Activated CD4-positive, alpha-beta T cell treated with anti-CD3 and anti-CD28 coated beads, Interleukin-2, amount 50 U/mL, for 24 hours (primary cell): Measurements from ENCODE around the gene PIF1.
A peak's percentile ranks its signal among the peaks of the same experiment; 100 is the strongest.
"Not testable (repeated sequence)": the region's sequence is repeated elsewhere in the genome, so short reads cannot be mapped to it uniquely, and the experiment has no call there.

Experiments used
- DNase-seq, 2 donors: peaks; one replicate each; pipeline ENCODE4 v3.0.0-alpha.2; 2020; ENCODE audit warnings: low read depth in 1 of 2, low spot score in 1 of 2

Gene PIF1

GRCh38 chr15:64809649-64810496 lies 15.6 kb downstream of the PIF1 start:
- DNase-seq = peak; percentile 33 to 52

- DNase-seq = no peak
These were observed 16.5 kb downstream of the PIF1 start for GRCh38 chr15:64808785-64809453.

GRCh38 chr15:64807751-64808222 lies 17.7 kb downstream of the PIF1 start:
- no peak for DNase-seq

GRCh38 chr15:64807051-64807749 lies 18.2 kb downstream of the PIF1 start:
- DNase-seq = no peak

- no peak for DNase-seq
These were observed 18.9 kb downstream of the PIF1 start for GRCh38 chr15:64806509-64806908.

GRCh38 chr15:64804619-64805018 lies 20.8 kb downstream of the PIF1 start:
- DNase-seq = no peak

GRCh38 chr15:64803526-64803925 lies 21.9 kb downstream of the PIF1 start:
- DNase-seq = no peak

GRCh38 chr15:64800476-64800875 lies 25.0 kb downstream of the PIF1 start:
- DNase-seq = no peak

- DNase-seq = not testable (repeated sequence)
These were observed 26.5 kb downstream of the PIF1 start for GRCh38 chr15:64798905-64799304.

GRCh38 chr15:64795921-64796320 lies 29.5 kb downstream of the PIF1 start:
- not testable (repeated sequence) for DNase-seq

- not testable (repeated sequence) for DNase-seq
These were observed 30.1 kb downstream of the PIF1 start for GRCh38 chr15:64795299-64795698.

GRCh38 chr15:64792282-64792681 lies 33.2 kb downstream of the PIF1 start:
- DNase-seq = no peak

GRCh38 chr15:64791401-64791800 lies 34.0 kb downstream of the PIF1 start:
- no peak for DNase-seq

- DNase-seq = no peak
These were observed 41.7 kb downstream of the PIF1 start for GRCh38 chr15:64783796-64784195.

- no peak for DNase-seq
These were observed 42.7 kb downstream of the PIF1 start for GRCh38 chr15:64782751-64783150.

GRCh38 chr15:64781299-64781698 lies 44.1 kb downstream of the PIF1 start:
- no peak for DNase-seq

GRCh38 chr15:64780600-64781156 lies 44.8 kb downstream of the PIF1 start:
- DNase-seq = no peak

GRCh38 chr15:64779630-64780029 lies 45.8 kb downstream of the PIF1 start:
- no peak for DNase-seq

GRCh38 chr15:64779024-64779423 lies 46.4 kb downstream of the PIF1 start:
- DNase-seq = no peak

GRCh38 chr15:64776402-64776786 lies 49.1 kb downstream of the PIF1 start:
- no peak for DNase-seq
